Progenitor cell of endocrine pancreas (in vitro differentiated cells): ENCODE data around the gene THAP7. TPM values are rescaled to one million over a fixed set of nuclear protein-coding genes. Genes with fewer than 3 reads are reported as not detected.
"Not testable (repeated sequence)": the region's sequence is repeated elsewhere in the genome, so short reads cannot be mapped to it uniquely, and the experiment has no call there.

Experiments used
- DNase-seq: peaks from one replicate; pipeline ENCODE4 v3.0.0; 2021; ENCODE audit warnings: low spot score; ENCODE audit not compliant: unreplicated experiment
- H3K27ac Mint-ChIP-seq: 2 replicates; pipeline ENCODE4 v1.8.0; 2021; ENCODE audit warnings: mild to moderate bottlenecking, moderate library complexity, mixed read lengths
- H3K27me3 Mint-ChIP-seq: 2 replicates; pipeline ENCODE4 v1.8.0; 2021; ENCODE audit warnings: mixed read lengths
- H3K36me3 Mint-ChIP-seq: 2 replicates; pipeline ENCODE4 v1.8.0; 2022; ENCODE audit warnings: mixed read lengths; ENCODE audit not compliant: insufficient read depth
- H3K4me1 Mint-ChIP-seq: 2 replicates; pipeline ENCODE4 v1.8.0; 2021; ENCODE audit warnings: low read depth, mixed read lengths
- H3K4me3 Mint-ChIP-seq: 2 replicates; pipeline ENCODE4 v1.8.0; 2021; ENCODE audit warnings: low read depth, mild to moderate bottlenecking, moderate library complexity, mixed read lengths
- H3K9me3 Mint-ChIP-seq: 2 replicates; pipeline ENCODE4 v1.8.0; 2021; ENCODE audit warnings: low read depth, mixed read lengths
- long read RNA-seq: library from polyadenylated mRNA; unstranded; transcript quantifications from one replicate; pipeline ENCODE4 v2.0.0, GENCODE V29; 2020
- total RNA-seq: library from RNA; stranded (reverse); gene quantifications from 2 replicates; pipeline ENCODE4 v1.2.1, GENCODE V29; 2021
- TF ChIP-seq, protein P1 (sequence below): fragments of 200-600 bp; sonication (generic); IDR thresholded peaks from one replicate; pipeline ENCODE4 v1.5.0; 2021; ENCODE audit warnings: antibody characterized with exemption, mild to moderate bottlenecking; ENCODE audit not compliant: unreplicated experiment

THAP7 gene, protein sequence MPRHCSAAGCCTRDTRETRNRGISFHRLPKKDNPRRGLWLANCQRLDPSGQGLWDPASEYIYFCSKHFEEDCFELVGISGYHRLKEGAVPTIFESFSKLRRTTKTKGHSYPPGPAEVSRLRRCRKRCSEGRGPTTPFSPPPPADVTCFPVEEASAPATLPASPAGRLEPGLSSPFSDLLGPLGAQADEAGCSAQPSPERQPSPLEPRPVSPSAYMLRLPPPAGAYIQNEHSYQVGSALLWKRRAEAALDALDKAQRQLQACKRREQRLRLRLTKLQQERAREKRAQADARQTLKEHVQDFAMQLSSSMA
- total RNA-seq = 17.6 and 20.2 TPM in 2 replicates
- long read RNA-seq, partial matches to known transcripts = 0 of 3 reads
- long read RNA-seq, other reads (novel, unspliced or antisense) = 0 of 3 reads

DNA sequence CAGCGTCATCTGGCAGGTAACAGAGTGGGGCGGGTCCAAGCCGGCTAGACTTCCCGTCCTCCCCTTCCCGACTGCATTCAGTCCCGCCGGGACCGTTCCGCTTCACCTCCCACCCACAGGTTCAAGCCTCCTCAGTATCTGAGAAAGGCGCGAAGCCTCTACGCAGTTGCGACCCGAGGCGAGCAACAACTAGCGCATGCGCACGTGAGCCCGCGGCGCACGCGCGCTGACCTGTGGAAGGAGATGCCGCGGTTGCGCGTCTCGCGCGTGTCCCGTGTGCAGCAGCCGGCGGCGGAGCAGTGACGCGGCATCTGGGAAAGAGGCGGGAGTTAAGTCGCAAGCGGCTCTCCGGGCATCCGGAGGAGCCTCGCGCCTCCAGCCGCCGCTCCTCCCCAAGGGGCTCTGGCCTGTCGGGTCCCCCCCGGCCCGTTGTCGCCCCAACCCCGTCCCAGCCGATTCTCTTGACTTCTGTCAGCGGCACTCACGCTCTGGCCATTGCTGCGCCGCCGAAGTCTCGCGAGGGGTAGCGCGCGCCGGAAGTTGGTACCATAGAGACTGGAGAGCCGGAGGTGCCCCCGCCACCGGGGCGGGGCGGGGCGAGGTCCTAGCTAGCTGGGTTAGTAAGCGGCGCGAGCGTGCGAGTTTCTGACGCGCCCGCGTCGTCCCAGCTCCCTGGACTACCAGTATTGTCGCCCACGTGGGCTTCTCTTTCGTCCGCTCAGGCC, at the start of gene THAP7:
THAP7 (minus strand) TSS at position 518 of the 725 bp plus-strand sequence; CDS start at position 311, 207 bp downstream.
- H3K27ac Mint-ChIP-seq = peak within 1 kb of the TSS; percentile 97
- no peaks in the 10 kb centered on the region for H3K36me3 Mint-ChIP-seq
- peak; percentile 86 for DNase-seq
- H3K4me1 Mint-ChIP-seq = peaks cover 15% of the 10 kb centered on the region
- H3K4me3 Mint-ChIP-seq = peak within 1 kb of the TSS; percentile 89
- TF ChIP-seq, protein P1, sequence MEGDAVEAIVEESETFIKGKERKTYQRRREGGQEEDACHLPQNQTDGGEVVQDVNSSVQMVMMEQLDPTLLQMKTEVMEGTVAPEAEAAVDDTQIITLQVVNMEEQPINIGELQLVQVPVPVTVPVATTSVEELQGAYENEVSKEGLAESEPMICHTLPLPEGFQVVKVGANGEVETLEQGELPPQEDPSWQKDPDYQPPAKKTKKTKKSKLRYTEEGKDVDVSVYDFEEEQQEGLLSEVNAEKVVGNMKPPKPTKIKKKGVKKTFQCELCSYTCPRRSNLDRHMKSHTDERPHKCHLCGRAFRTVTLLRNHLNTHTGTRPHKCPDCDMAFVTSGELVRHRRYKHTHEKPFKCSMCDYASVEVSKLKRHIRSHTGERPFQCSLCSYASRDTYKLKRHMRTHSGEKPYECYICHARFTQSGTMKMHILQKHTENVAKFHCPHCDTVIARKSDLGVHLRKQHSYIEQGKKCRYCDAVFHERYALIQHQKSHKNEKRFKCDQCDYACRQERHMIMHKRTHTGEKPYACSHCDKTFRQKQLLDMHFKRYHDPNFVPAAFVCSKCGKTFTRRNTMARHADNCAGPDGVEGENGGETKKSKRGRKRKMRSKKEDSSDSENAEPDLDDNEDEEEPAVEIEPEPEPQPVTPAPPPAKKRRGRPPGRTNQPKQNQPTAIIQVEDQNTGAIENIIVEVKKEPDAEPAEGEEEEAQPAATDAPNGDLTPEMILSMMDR = no peak
- H3K27me3 Mint-ChIP-seq = no peaks in the 10 kb centered on the region
- H3K9me3 Mint-ChIP-seq = no peaks in the 10 kb centered on the region

DNA sequence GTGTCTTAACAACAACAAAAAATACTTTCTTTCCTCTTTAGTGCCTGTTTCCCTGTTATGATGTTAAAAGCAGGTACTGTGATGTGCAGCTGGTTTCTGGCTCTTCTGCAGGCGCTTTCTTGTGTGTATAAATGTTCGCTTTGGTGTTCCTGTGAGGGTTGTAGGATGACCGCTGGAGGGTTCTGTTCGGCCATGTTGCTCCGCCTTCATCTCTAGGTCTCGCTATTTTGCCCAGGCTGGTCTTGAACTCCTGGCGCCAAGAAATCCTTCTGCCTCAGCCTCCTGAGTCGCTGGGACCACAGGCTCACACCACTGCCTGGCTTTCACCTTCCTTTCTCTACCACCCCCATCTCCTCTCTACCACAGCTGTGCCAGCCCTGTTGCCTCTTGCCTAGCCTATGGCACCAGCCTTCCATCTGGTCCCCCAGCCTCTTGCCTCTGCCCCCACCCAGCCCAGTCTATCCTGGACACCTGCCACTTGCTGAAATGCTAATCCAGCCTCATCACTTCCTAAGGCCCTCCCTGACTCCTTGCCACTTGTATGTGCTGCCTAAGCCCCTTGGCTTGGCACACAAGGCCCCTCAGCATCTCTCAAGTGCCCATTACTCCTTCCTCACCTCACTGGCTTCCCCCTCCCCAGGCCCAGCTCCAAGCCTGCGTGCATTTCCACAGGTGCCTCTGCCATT, 49.4 kb upstream of the THAP7 start:
- Mint-ChIP-seq H3K4me3 (no peak overlapping the region), H3K27me3 (peaks cover 21% of the 10 kb centered on the region), H3K4me1 (no peaks in the 10 kb centered on the region), H3K9me3 (no peaks in the 10 kb centered on the region), H3K27ac (no peak overlapping the region), H3K36me3 (no peaks in the 10 kb centered on the region)
- DNase-seq = no peak
- TF ChIP-seq, protein P1 = no peak

DNA sequence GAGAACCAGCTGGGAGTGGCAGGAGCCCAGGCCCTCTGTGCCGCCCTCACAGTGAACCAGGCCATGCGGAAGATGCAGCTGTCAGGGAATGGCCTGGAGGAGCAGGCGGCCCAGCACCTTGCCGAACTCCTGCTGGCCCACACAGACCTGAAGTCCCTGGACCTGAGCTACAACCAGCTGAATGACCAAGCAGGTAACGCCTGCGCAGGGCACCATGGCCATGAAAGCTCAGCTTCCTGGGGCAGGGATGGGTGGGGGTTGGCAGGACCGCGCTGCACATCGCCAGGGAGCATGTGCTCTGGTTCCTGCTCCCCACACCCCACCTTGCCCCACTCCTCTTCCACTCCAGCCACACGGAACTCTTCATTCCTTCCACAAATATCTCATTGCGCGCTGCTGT, 47.0 kb upstream of the THAP7 start:
- not testable (repeated sequence) for H3K36me3 Mint-ChIP-seq, H3K9me3 Mint-ChIP-seq, H3K4me1 Mint-ChIP-seq, H3K27ac Mint-ChIP-seq, DNase-seq, H3K4me3 Mint-ChIP-seq
- peaks cover 13% of the 10 kb centered on the region for H3K27me3 Mint-ChIP-seq

DNA sequence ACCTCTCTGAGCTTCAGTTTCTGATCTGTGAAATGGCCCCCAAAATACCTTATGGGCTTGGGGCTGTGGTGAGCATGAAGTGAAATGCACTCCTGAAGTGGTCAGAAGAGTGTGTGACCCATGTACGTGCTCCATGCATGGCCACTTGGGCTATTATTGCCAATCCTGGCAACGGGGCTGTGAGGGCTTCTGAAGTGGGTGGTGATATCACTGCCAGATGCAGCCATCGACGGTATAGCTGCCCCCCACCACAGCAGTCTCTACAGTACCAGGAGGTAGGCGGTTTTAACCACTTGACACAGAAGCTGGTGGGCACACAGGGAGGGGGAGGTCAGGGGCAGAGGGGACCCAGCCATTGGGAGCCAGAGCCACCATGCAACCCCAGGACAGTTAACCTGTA, 46.5 kb upstream of the THAP7 start:
- H3K4me1 Mint-ChIP-seq, H3K36me3 Mint-ChIP-seq, H3K27ac Mint-ChIP-seq, H3K9me3 Mint-ChIP-seq, H3K4me3 Mint-ChIP-seq, DNase-seq: not testable (repeated sequence)
- peaks cover 18% of the 10 kb centered on the region for H3K27me3 Mint-ChIP-seq

DNA sequence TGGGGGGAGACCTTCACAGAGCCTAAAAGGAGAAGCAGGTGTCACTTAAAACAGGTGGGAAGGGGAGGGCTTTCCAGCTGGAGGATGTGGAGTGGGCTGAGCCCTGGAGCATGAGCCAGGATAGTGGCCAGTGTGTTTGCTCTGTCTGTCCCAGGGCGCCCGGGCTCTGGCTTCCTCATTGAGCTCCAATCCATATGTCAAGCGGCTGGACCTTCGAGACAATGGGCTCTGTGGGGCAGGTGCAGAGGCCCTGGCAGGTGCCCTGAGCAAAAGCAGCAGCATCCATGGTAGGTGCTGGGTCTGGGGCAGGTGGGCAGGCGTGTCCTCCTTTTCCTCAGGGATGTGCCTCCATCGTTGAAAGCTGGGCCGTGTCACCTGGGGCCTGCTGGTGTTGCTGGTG, 45.8 kb upstream of the THAP7 start:
- no peak overlapping the region for H3K27ac Mint-ChIP-seq
- peaks cover 22% of the 10 kb centered on the region for H3K27me3 Mint-ChIP-seq
- no peak for DNase-seq
- H3K4me1 Mint-ChIP-seq = peaks cover 9% of the 10 kb centered on the region
- TF ChIP-seq, protein P1 = no peak
- H3K4me3 Mint-ChIP-seq = no peak overlapping the region
- no peaks in the 10 kb centered on the region for H3K36me3 Mint-ChIP-seq
- no peaks in the 10 kb centered on the region for H3K9me3 Mint-ChIP-seq

DNA sequence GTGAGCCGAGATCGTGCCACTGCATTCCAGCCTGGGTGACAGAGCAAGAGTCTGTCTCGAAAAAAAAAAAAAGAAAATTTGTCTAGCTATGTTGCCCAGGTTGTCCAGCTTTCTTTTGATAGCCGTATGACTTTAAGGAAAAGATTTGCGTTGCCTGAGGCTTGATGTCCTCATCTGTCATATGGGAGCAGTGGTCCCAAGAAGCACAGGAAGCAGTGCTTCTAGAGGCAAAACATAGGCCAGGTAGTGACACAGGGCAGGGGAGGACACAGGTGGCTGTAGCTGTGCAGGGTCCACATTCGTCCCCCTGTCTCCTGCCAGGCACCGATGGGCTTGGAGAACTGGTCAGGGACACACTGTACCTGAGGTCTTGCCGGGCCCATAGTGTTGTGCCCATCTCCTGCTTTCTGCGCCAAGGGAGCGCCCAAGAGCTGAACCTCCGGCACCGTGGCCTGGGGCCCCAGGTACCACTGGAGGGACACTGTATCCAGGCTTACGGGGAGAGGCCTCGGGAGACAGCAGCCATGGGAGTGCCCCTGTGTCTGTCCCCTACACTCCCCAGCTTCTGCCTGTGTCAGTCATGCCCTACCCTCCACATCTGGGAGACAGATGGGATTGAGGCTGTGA, 45.2 kb upstream of the THAP7 start:
- Mint-ChIP-seq H3K9me3 (no peaks in the 10 kb centered on the region), H3K27ac (no peak overlapping the region), H3K4me1 (peaks cover 9% of the 10 kb centered on the region), H3K4me3 (no peak overlapping the region), H3K27me3 (peaks cover 22% of the 10 kb centered on the region), H3K36me3 (no peaks in the 10 kb centered on the region)
- no peak for DNase-seq
- TF ChIP-seq, protein P1 = no peak
